CD14-positive monocyte (primary cell): ENCODE results near the gene TTLL12. TPM values are rescaled to one million over a fixed set of nuclear protein-coding genes. Genes with fewer than 3 reads are reported as not detected.

ENCODE experiments used
- DNase-seq, 3 donors: peaks; one replicate each; pipeline ENCODE4 v3.0.0-alpha.2; 2011 to 2022
- H2AFZ ChIP-seq: 2 replicates; pipeline ENCODE4 v1.6.0; 2012; ENCODE audit warnings: mild to moderate bottlenecking, low read depth, low read length, inconsistent platforms; ENCODE audit not compliant: insufficient read depth, poor library complexity, severe bottlenecking
- H3K27ac ChIP-seq, 2 donors: 1 replicate in 1 of 2; 2 replicates in 1 of 2; pipeline ENCODE4 v1.5.1; 2012 to 2013; ENCODE audit warnings: low read length in 2 of 2, control low read depth in 1 of 2, inconsistent platforms in 1 of 2, low read depth in 1 of 2, mild to moderate bottlenecking in 1 of 2
- H3K27me3 ChIP-seq, 2 donors: one replicate each; pipeline versions ENCODE4 v1.6.0 to v1.6.1; 2011 to 2013; ENCODE audit warnings: low read length in 2 of 2; ENCODE audit not compliant: control insufficient read depth in 2 of 2, insufficient read depth in 2 of 2
- H3K36me3 ChIP-seq, 2 donors: replicated peaks in 1 of 2; 1 replicate in 1 of 2; 2 replicates in 1 of 2; pipeline versions ENCODE4 v1.5.1 to v1.6.1; 2012 to 2013; ENCODE audit warnings: low read length in 2 of 2, control low read depth in 1 of 2, inconsistent platforms in 1 of 2, mild to moderate bottlenecking in 1 of 2; ENCODE audit not compliant: insufficient read depth in 2 of 2, control insufficient read depth in 1 of 2
- H3K4me1 ChIP-seq, 2 donors: 1 replicate in 1 of 2; 2 replicates in 1 of 2; pipeline versions ENCODE4 v1.5.1 to v1.6.1; 2012 to 2013; ENCODE audit warnings: low read length in 2 of 2, control low read depth in 1 of 2, inconsistent platforms in 1 of 2, mild to moderate bottlenecking in 1 of 2, moderate library complexity in 1 of 2; ENCODE audit not compliant: insufficient read depth in 2 of 2, control insufficient read depth in 1 of 2
- H3K4me2 ChIP-seq: replicated peaks from 2 replicates; pipeline ENCODE3; 2012; ENCODE audit warnings: low read length, moderate library complexity, mild to moderate bottlenecking; ENCODE audit not compliant: poor library complexity, severe bottlenecking; ENCODE audit errors: extremely low read depth
- H3K4me3 ChIP-seq, 3 experiments: fragments of 200-600 bp in 1 of 3; sonication (generic) in 1 of 3; replicated peaks in 1 of 3; 1 replicate in 2 of 3; 2 replicates in 1 of 3; pipeline ENCODE4 v1.5.1; 2011 to 2013; ENCODE audit warnings: low read length in 3 of 3, mild to moderate bottlenecking in 3 of 3, control low read depth in 2 of 3, low read depth in 2 of 3, inconsistent platforms in 1 of 3, moderate library complexity in 1 of 3
- H3K79me2 ChIP-seq: 2 replicates; pipeline ENCODE4 v1.6.0; 2012; ENCODE audit warnings: mild to moderate bottlenecking, control low read depth, inconsistent platforms, low read length, moderate library complexity; ENCODE audit not compliant: insufficient read depth
- H3K9ac ChIP-seq: 2 replicates; pipeline ENCODE4 v1.6.0; 2017; ENCODE audit warnings: low read length, mild to moderate bottlenecking; ENCODE audit not compliant: insufficient read depth, poor library complexity, severe bottlenecking
- H3K9me3 ChIP-seq, 2 donors: replicated peaks in 1 of 2; 1 replicate in 1 of 2; 2 replicates in 1 of 2; pipeline versions ENCODE4 v1.5.1 to v1.6.1; 2012 to 2013; ENCODE audit warnings: low read length in 2 of 2, control low read depth in 1 of 2; ENCODE audit not compliant: control insufficient read depth in 1 of 2, insufficient read depth in 1 of 2
- H4K20me1 ChIP-seq: 2 replicates; pipeline ENCODE4 v1.6.0; 2012; ENCODE audit warnings: mild to moderate bottlenecking, low read length, control low read depth, moderate library complexity; ENCODE audit not compliant: insufficient read depth
- H3K27ac Mint-ChIP-seq, 7 donors: one replicate each; pipeline ENCODE4 v1.8.0; 2020; ENCODE audit warnings: mild to moderate bottlenecking in 7 of 7, mixed read lengths in 7 of 7, moderate library complexity in 6 of 7, inconsistent platforms in 2 of 7
- H3K27me3 Mint-ChIP-seq, 3 donors: one replicate each; pipeline ENCODE4 v1.8.0; 2021 to 2022; ENCODE audit warnings: low read depth in 3 of 3, mild to moderate bottlenecking in 3 of 3, mixed read lengths in 3 of 3, moderate library complexity in 3 of 3, inconsistent platforms in 1 of 3
- H3K36me3 Mint-ChIP-seq, 2 donors: one replicate each; pipeline ENCODE4 v1.8.0; 2020; ENCODE audit warnings: mixed read lengths in 2 of 2, inconsistent platforms in 1 of 2, mild to moderate bottlenecking in 1 of 2
- H3K4me1 Mint-ChIP-seq: one replicate; pipeline ENCODE4 v1.8.0; 2020; ENCODE audit warnings: mild to moderate bottlenecking, mixed read lengths
- H3K4me3 Mint-ChIP-seq, 2 donors: one replicate each; pipeline ENCODE4 v1.8.0; 2020; ENCODE audit warnings: mild to moderate bottlenecking in 2 of 2, mixed read lengths in 2 of 2, moderate library complexity in 1 of 2
- H3K9me3 Mint-ChIP-seq, 7 donors: one replicate each; pipeline ENCODE4 v1.8.0; 2020 to 2022; ENCODE audit warnings: mixed read lengths in 7 of 7, mild to moderate bottlenecking in 6 of 7, moderate library complexity in 6 of 7, inconsistent platforms in 2 of 7
- CTCF ChIP-seq: fragments of 200-600 bp; IDR thresholded peaks from one replicate; pipeline ENCODE4 v1.8.0; 2022; ENCODE audit warnings: antibody characterized with exemption, mild to moderate bottlenecking
- WGBS: methylation state at CpG from one replicate; pipeline ENCODE4 v1.1.5; 2013; ENCODE audit warnings: missing lambda C conversion rate; ENCODE audit not compliant: insufficient coverage; 5-methylcytosine and 5-hydroxymethylcytosine counted together
- intact Hi-C, 2 donors: fragments of 100-400 bp; cut with micrococcal nuclease; formaldehyde crosslinking; loops; one replicate each; pipeline versions ENCODE4 v1.15.0 to v1.15.1; 2023
- polyA plus RNA-seq, 3 donors: library from polyadenylated mRNA; depleted of rRNA in 1 of 3; unstranded in 2 of 3; stranded (reverse) in 1 of 3; fragments of 300-500 nt in 2 of 3; fragments of >200 nt in 1 of 3; fragmentation: Illumina TruSeq in 2 of 3; gene quantifications; 1 replicate in 2 of 3; 2 replicates in 1 of 3; pipeline ENCODE4 v1.2.3, GENCODE V29; 2012 to 2021

TTLL12 gene
- polyA plus RNA-seq, 3 donors, result 9.5 to 16.6 (median 16.5) TPM

DNA sequence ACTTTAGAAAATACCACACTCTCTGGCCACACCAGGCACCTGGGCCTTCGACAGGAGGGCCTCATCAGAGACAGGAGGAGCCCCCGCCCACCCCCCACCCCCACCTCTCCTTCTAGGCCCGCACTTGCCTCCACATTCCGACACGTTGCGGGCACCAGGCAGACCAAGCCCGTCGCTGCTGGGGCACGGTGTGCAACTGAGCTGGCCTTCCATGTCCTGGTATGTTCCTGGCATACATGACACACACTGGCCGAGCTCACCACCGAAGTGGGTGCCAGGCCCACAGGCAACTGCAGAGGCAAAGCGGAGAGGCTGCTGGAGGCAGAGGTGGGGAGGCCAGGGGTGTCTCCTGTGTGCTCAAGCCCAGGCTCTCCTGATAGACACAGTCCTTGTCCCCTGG lies 27.0 kb upstream of the TTLL12 start:
- Histone ChIP-seq H3K36me3 (no peaks in the 10 kb centered on the region), H3K79me2 (no peaks in the 10 kb centered on the region), H3K9ac (no peak overlapping the region), H3K4me1 (no peaks in the 10 kb centered on the region), H3K27me3 (no peaks in the 10 kb centered on the region), H2AFZ (no peak overlapping the region), H3K27ac (no peak overlapping the region), H4K20me1 (no peaks in the 10 kb centered on the region), H3K4me2 (no peak overlapping the region), H3K9me3 (no peaks in the 10 kb centered on the region), H3K4me3 (no peak overlapping the region)
- no peaks in the 10 kb centered on the region for H3K9me3 Mint-ChIP-seq
- intact Hi-C loops, result no loop called here
- no peak overlapping the region for H3K4me3 Mint-ChIP-seq
- no peak for TF ChIP-seq CTCF
- no peak for DNase-seq
- no peak overlapping the region for H3K27ac Mint-ChIP-seq
- peaks cover 0 to 2% (median 0%) of the 10 kb centered on the region in 3 donors for H3K27me3 Mint-ChIP-seq
- 98% methylated on average over 10 of the region's 12 CpGs for WGBS
- H3K36me3 Mint-ChIP-seq, result no peaks in the 10 kb centered on the region
- H3K4me1 Mint-ChIP-seq, result no peaks in the 10 kb centered on the region

DNA sequence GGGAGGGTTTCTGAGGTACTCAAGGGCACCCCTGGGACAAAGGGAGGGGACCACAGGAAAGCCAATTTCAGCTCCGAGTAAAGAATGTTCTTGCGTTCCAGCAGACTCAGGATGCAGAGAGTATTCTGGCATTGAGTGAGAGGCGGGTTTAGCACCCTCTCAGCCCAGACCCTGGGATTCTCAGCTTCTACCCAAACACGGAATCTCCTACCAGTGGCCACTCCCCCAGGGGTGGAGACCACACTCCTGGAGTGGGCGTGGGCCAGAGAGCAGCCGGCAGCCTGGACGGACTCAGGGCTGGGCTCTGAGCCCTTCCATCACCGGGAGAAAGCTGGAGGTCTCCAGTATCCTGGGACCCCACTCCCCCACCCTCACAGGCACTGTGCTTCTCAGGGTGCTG lies 26.1 kb upstream of the TTLL12 start:
- Histone ChIP-seq H3K4me2 (no peak overlapping the region), H3K27ac (no peak overlapping the region), H3K36me3 (no peaks in the 10 kb centered on the region), H3K4me1 (no peaks in the 10 kb centered on the region), H3K4me3 (no peak overlapping the region), H3K79me2 (no peaks in the 10 kb centered on the region), H2AFZ (no peak overlapping the region), H3K9ac (no peak overlapping the region), H3K9me3 (no peaks in the 10 kb centered on the region), H3K27me3 (no peaks in the 10 kb centered on the region), H4K20me1 (no peaks in the 10 kb centered on the region)
- TF ChIP-seq CTCF, result no peak
- intact Hi-C loops, result no loop called here
- Mint-ChIP-seq H3K27me3 (peaks cover 0 to 2% (median 2%) of the 10 kb centered on the region in 3 donors), H3K27ac (no peak overlapping the region), H3K4me1 (no peaks in the 10 kb centered on the region), H3K4me3 (no peak overlapping the region), H3K9me3 (no peaks in the 10 kb centered on the region), H3K36me3 (no peaks in the 10 kb centered on the region)
- 89% methylated on average over 6 of the region's 8 CpGs for WGBS
- no peak for DNase-seq
